ENCODE results near the gene TMEM161A. TPM values are rescaled to one million over a fixed set of nuclear protein-coding genes. Genes with fewer than 3 reads are reported as not detected.

Gene TMEM161A
- total RNA-seq, 1 donor from 2014 or later: 24.5 TPM

- TF ChIP-seq CTCF (IDR thresholded peaks at IDR 0.05; ENCODE audit: insufficient read depth, low read length, poor library complexity, severe bottlenecking): no peak
- DNase-seq (ENCODE audit: low read depth): no peak
- Histone ChIP-seq H3K27me3 (ENCODE audit: control insufficient read depth, insufficient read depth, low read length) (no peaks in the 10 kb centered on the region), H3K36me3 (ENCODE audit: control insufficient read depth, insufficient read depth, low read length) (no peaks in the 10 kb centered on the region), H3K4me3 (ENCODE audit: low read depth, low read length) (no peak overlapping the region)
Observed at GRCh38 chr19:19159534-19159933, 21.3 kb upstream of the TMEM161A start.

DNA sequence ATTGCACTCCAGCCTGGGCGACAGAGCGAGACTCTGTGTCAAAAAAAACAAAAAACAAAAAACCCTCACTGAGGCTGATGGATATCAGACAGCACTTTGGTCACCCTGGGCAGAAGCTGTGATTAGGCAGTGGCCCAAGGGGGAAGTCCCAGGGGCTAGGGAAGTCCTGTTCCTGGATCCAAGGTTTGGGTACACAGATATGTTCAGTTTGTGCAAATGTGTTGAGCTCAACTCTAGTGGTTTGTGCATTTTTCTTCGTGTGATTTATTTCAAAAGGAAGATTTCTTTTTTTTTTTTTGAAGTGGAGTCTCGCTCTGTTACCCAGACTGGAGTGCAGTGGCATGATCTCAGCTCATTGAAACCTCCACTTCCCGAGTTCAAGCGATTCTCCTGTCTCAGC lies 19.5 kb upstream of the TMEM161A start:
- DNase-seq (ENCODE audit: low read depth): no peak
- Histone ChIP-seq H3K27me3 (ENCODE audit: control insufficient read depth, insufficient read depth, low read length) (no peaks in the 10 kb centered on the region), H3K4me3 (ENCODE audit: low read depth, low read length) (no peak overlapping the region), H3K36me3 (ENCODE audit: control insufficient read depth, insufficient read depth, low read length) (no peaks in the 10 kb centered on the region)
- TF ChIP-seq CTCF (IDR thresholded peaks at IDR 0.05; ENCODE audit: insufficient read depth, low read length, poor library complexity, severe bottlenecking): no peak

DNA sequence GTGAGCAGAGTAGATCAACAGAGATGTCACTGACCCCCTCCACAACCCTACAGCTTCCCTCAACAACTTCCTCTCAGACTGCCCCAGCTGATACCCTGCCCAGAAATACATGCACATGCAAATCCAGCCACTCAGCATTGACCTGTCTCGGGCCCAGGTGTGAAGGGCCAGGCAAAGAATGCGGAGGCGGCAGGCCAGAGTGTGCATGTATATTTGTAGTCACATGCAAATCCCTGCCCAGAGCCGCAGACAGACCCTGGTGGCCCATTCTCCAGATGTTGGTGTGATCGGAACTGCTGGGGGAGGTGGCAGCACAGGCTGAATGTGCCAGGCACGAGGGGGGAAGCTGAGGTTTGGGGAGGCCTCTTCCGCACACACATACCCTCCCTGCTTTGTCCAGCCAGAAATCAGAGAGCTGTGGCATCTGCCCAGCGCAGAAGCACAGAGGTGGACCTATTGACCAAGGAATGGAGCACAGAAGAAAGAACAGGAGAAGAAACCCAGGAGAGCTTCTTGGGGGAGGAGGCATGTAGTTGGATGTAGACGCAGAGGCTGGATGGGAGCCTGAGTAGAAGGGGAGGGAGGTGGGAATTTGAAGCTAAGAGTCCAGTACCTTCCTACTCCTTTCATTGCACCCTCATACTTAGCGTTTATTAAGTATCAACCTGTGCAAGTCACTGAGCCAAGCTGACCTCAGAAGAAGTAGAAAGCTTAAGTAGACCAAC lies 17.4 kb upstream of the TMEM161A start:
- Histone ChIP-seq H3K36me3 (ENCODE audit: control insufficient read depth, insufficient read depth, low read length) (no peaks in the 10 kb centered on the region), H3K4me3 (ENCODE audit: low read depth, low read length) (no peak overlapping the region), H3K27me3 (ENCODE audit: control insufficient read depth, insufficient read depth, low read length) (no peaks in the 10 kb centered on the region)
- no peak for TF ChIP-seq CTCF (IDR thresholded peaks at IDR 0.05; ENCODE audit: insufficient read depth, low read length, poor library complexity, severe bottlenecking)
- no peak for DNase-seq (ENCODE audit: low read depth)

- no peaks in the 10 kb centered on the region for H3K36me3 ChIP-seq (ENCODE audit: control insufficient read depth, insufficient read depth, low read length)
- DNase-seq (ENCODE audit: low read depth): no peak
- no peak overlapping the region for H3K4me3 ChIP-seq (ENCODE audit: low read depth, low read length)
- TF ChIP-seq CTCF (IDR thresholded peaks at IDR 0.05; ENCODE audit: insufficient read depth, low read length, poor library complexity, severe bottlenecking): no peak
- no peaks in the 10 kb centered on the region for H3K27me3 ChIP-seq (ENCODE audit: control insufficient read depth, insufficient read depth, low read length)
Observed at GRCh38 chr19:19154768-19155494, 16.7 kb upstream of the TMEM161A start.

- Histone ChIP-seq H3K36me3 (ENCODE audit: control insufficient read depth, insufficient read depth, low read length) (no peaks in the 10 kb centered on the region), H3K27me3 (ENCODE audit: control insufficient read depth, insufficient read depth, low read length) (no peaks in the 10 kb centered on the region), H3K4me3 (ENCODE audit: low read depth, low read length) (no peak overlapping the region)
- DNase-seq (ENCODE audit: low read depth): no peak
- no peak for TF ChIP-seq CTCF (IDR thresholded peaks at IDR 0.05; ENCODE audit: insufficient read depth, low read length, poor library complexity, severe bottlenecking)
Observed at GRCh38 chr19:19152668-19153384, 14.5 kb upstream of the TMEM161A start.
